ENCODE results near the gene CCNJL. TPM values are rescaled to one million over a fixed set of nuclear protein-coding genes. Genes with fewer than 3 reads are reported as not detected.

The CCNJL gene
- total RNA-seq, 3 donors from 2014 or later = 0.10 to 0.30 (median 0.13) TPM

GRCh38 chr5:160312960-160313727 lies 780 bp upstream of the CCNJL start:
- no peaks in the 10 kb centered on the region for H3K9me3 Mint-ChIP-seq
- H3K27me3 Mint-ChIP-seq (ENCODE audit: low read depth) = peaks cover 55% of the 10 kb centered on the region
- H3K4me1 Mint-ChIP-seq (ENCODE audit: low read depth) = peaks cover 8% of the 10 kb centered on the region
- no peak for ATAC-seq
- DNase-seq = no peak
- H3K4me3 Mint-ChIP-seq = peak overlapping the region; percentile 69
- no peaks in the 10 kb centered on the region for H3K36me3 Mint-ChIP-seq (ENCODE audit: insufficient read depth)

- Mint-ChIP-seq H3K36me3 (ENCODE audit: insufficient read depth) (no peaks in the 10 kb centered on the region), H3K4me3 (peak overlapping the region; percentile 55), H3K27me3 (ENCODE audit: low read depth) (peaks cover 51% of the 10 kb centered on the region), H3K4me1 (ENCODE audit: low read depth) (peaks cover 8% of the 10 kb centered on the region), H3K9me3 (no peaks in the 10 kb centered on the region)
- ATAC-seq (no peak), DNase-seq (no peak)
These were observed 752 bp downstream of the CCNJL start for GRCh38 chr5:160311491-160312133.

GRCh38 chr5:160310552-160311295 lies 1.6 kb downstream of the CCNJL start:
- H3K4me1 Mint-ChIP-seq (ENCODE audit: low read depth) = peaks cover 8% of the 10 kb centered on the region
- H3K27me3 Mint-ChIP-seq (ENCODE audit: low read depth) = peaks cover 49% of the 10 kb centered on the region
- ATAC-seq (no peak), DNase-seq (no peak)
- H3K36me3 Mint-ChIP-seq (ENCODE audit: insufficient read depth) = no peaks in the 10 kb centered on the region
- H3K9me3 Mint-ChIP-seq = no peaks in the 10 kb centered on the region
- H3K4me3 Mint-ChIP-seq = no peak overlapping the region

GRCh38 chr5:160310140-160310539 lies 2.2 kb downstream of the CCNJL start:
- Mint-ChIP-seq H3K27me3 (ENCODE audit: low read depth) (peaks cover 49% of the 10 kb centered on the region), H3K4me1 (ENCODE audit: low read depth) (peaks cover 8% of the 10 kb centered on the region), H3K4me3 (no peak overlapping the region), H3K9me3 (no peaks in the 10 kb centered on the region), H3K36me3 (ENCODE audit: insufficient read depth) (no peaks in the 10 kb centered on the region)
- DNase-seq (no peak), ATAC-seq (no peak)

- DNase-seq (no peak), ATAC-seq (no peak)
- no peaks in the 10 kb centered on the region for H3K36me3 Mint-ChIP-seq (ENCODE audit: insufficient read depth)
- H3K4me1 Mint-ChIP-seq (ENCODE audit: low read depth) = peaks cover 3% of the 10 kb centered on the region
- H3K9me3 Mint-ChIP-seq = no peaks in the 10 kb centered on the region
- no peak overlapping the region for H3K4me3 Mint-ChIP-seq
- peaks cover 36% of the 10 kb centered on the region for H3K27me3 Mint-ChIP-seq (ENCODE audit: low read depth)
These were observed 5.7 kb downstream of the CCNJL start for GRCh38 chr5:160306696-160307095.

- Mint-ChIP-seq H3K4me1 (ENCODE audit: low read depth) (no peaks in the 10 kb centered on the region), H3K4me3 (no peak overlapping the region), H3K9me3 (no peaks in the 10 kb centered on the region), H3K27me3 (ENCODE audit: low read depth) (peaks cover 22% of the 10 kb centered on the region), H3K36me3 (ENCODE audit: insufficient read depth) (no peaks in the 10 kb centered on the region)
- DNase-seq (no peak), ATAC-seq (no peak)
These were observed 7.0 kb downstream of the CCNJL start for GRCh38 chr5:160305319-160305718.

- no peak for DNase-seq
- no peaks in the 10 kb centered on the region for H3K36me3 Mint-ChIP-seq (ENCODE audit: insufficient read depth)
- no peak overlapping the region for H3K4me3 Mint-ChIP-seq
- no peak for ATAC-seq
- no peaks in the 10 kb centered on the region for H3K9me3 Mint-ChIP-seq
- peaks cover 10% of the 10 kb centered on the region for H3K27me3 Mint-ChIP-seq (ENCODE audit: low read depth)
- H3K4me1 Mint-ChIP-seq (ENCODE audit: low read depth) = no peaks in the 10 kb centered on the region
These were observed 8.7 kb downstream of the CCNJL start for GRCh38 chr5:160303690-160304089.

GRCh38 chr5:160298189-160298588 lies 14.2 kb downstream of the CCNJL start:
- H3K36me3 Mint-ChIP-seq (ENCODE audit: insufficient read depth) = no peaks in the 10 kb centered on the region
- H3K4me1 Mint-ChIP-seq (ENCODE audit: low read depth) = no peaks in the 10 kb centered on the region
- no peaks in the 10 kb centered on the region for H3K9me3 Mint-ChIP-seq
- DNase-seq = no peak
- H3K4me3 Mint-ChIP-seq = no peak overlapping the region
- no peak for ATAC-seq
- H3K27me3 Mint-ChIP-seq (ENCODE audit: low read depth) = no peaks in the 10 kb centered on the region

- DNase-seq (no peak), ATAC-seq (no peak)
- no peaks in the 10 kb centered on the region for H3K4me1 Mint-ChIP-seq (ENCODE audit: low read depth)
- H3K36me3 Mint-ChIP-seq (ENCODE audit: insufficient read depth) = no peaks in the 10 kb centered on the region
- no peaks in the 10 kb centered on the region for H3K27me3 Mint-ChIP-seq (ENCODE audit: low read depth)
- H3K9me3 Mint-ChIP-seq = no peaks in the 10 kb centered on the region
- H3K4me3 Mint-ChIP-seq = no peak overlapping the region
These were observed 14.6 kb downstream of the CCNJL start for GRCh38 chr5:160297776-160298175.

- no peaks in the 10 kb centered on the region for H3K36me3 Mint-ChIP-seq (ENCODE audit: insufficient read depth)
- no peak for ATAC-seq
- H3K27me3 Mint-ChIP-seq (ENCODE audit: low read depth) = no peaks in the 10 kb centered on the region
- DNase-seq = no peak
- H3K9me3 Mint-ChIP-seq = no peaks in the 10 kb centered on the region
- H3K4me3 Mint-ChIP-seq = no peak overlapping the region
- H3K4me1 Mint-ChIP-seq (ENCODE audit: low read depth) = no peaks in the 10 kb centered on the region
These were observed 15.4 kb downstream of the CCNJL start for GRCh38 chr5:160297004-160297403.

- Mint-ChIP-seq H3K27me3 (ENCODE audit: low read depth) (no peaks in the 10 kb centered on the region), H3K36me3 (ENCODE audit: insufficient read depth) (no peaks in the 10 kb centered on the region), H3K4me1 (ENCODE audit: low read depth) (no peaks in the 10 kb centered on the region), H3K4me3 (no peak overlapping the region), H3K9me3 (no peaks in the 10 kb centered on the region)
- no peak for DNase-seq
- no peak for ATAC-seq
These were observed 15.9 kb downstream of the CCNJL start for GRCh38 chr5:160296496-160296895.

- ATAC-seq = no peak
- Mint-ChIP-seq H3K4me3 (no peak overlapping the region), H3K27me3 (ENCODE audit: low read depth) (peaks cover 3% of the 10 kb centered on the region), H3K4me1 (ENCODE audit: low read depth) (no peaks in the 10 kb centered on the region), H3K9me3 (no peaks in the 10 kb centered on the region), H3K36me3 (ENCODE audit: insufficient read depth) (no peaks in the 10 kb centered on the region)
- no peak for DNase-seq
These were observed 18.3 kb downstream of the CCNJL start for GRCh38 chr5:160293901-160294561.

GRCh38 chr5:160293386-160293785 lies 19.0 kb downstream of the CCNJL start:
- DNase-seq (no peak), ATAC-seq (no peak)
- Mint-ChIP-seq H3K36me3 (ENCODE audit: insufficient read depth) (no peaks in the 10 kb centered on the region), H3K9me3 (no peaks in the 10 kb centered on the region), H3K4me1 (ENCODE audit: low read depth) (no peaks in the 10 kb centered on the region), H3K27me3 (ENCODE audit: low read depth) (peaks cover 7% of the 10 kb centered on the region), H3K4me3 (no peak overlapping the region)

GRCh38 chr5:160291467-160291866 lies 20.9 kb downstream of the CCNJL start:
- peaks cover 7% of the 10 kb centered on the region for H3K27me3 Mint-ChIP-seq (ENCODE audit: low read depth)
- no peak overlapping the region for H3K4me3 Mint-ChIP-seq
- no peak for ATAC-seq
- H3K9me3 Mint-ChIP-seq = no peaks in the 10 kb centered on the region
- no peak for DNase-seq
- H3K4me1 Mint-ChIP-seq (ENCODE audit: low read depth) = no peaks in the 10 kb centered on the region
- no peaks in the 10 kb centered on the region for H3K36me3 Mint-ChIP-seq (ENCODE audit: insufficient read depth)

Data from activated T-cell treated with anti-CD3 and anti-CD28 coated beads, Interleukin-2, amount 50 U/mL, for 4 hours (primary cell).